GM18511 (cell line): ENCODE measurements around the gene P2RY8.
"Not testable (repeated sequence)": the region's sequence is repeated elsewhere in the genome, so short reads cannot be mapped to it uniquely, and the experiment has no call there.

Experiments
- ATAC-seq: cut with Tn5 transposase; IDR thresholded peaks from one replicate; pipeline ENCODE4 v1.9.1; 2021; ENCODE audit warnings: mild to moderate bottlenecking, moderate library complexity; ENCODE audit not compliant: unreplicated experiment

Gene P2RY8

GRCh38 chrX:1545776-1546408 lies 8.9 kb upstream of the P2RY8 start:
- ATAC-seq: no peak

GRCh38 chrX:1542994-1543725 lies 6.2 kb upstream of the P2RY8 start:
- ATAC-seq: no peak

GRCh38 chrX:1539146-1539545 lies 2.2 kb upstream of the P2RY8 start:
- ATAC-seq: not testable (repeated sequence)

- not testable (repeated sequence) for ATAC-seq
Measured at GRCh38 chrX:1537716-1538090, 718 bp upstream of the P2RY8 start.

GRCh38 chrX:1536712-1537030 lies 314 bp downstream of the P2RY8 start:
- peak; percentile 8 for ATAC-seq

- peak; percentile 36 for ATAC-seq
Measured at GRCh38 chrX:1535241-1536041, 1.5 kb downstream of the P2RY8 start.

- ATAC-seq: peak; percentile 28
Measured at GRCh38 chrX:1534301-1535168, 2.5 kb downstream of the P2RY8 start.

- no peak for ATAC-seq
Measured at GRCh38 chrX:1533058-1533457, 3.9 kb downstream of the P2RY8 start.

- ATAC-seq: no peak
Measured at GRCh38 chrX:1531096-1531890, 5.7 kb downstream of the P2RY8 start.

GRCh38 chrX:1529756-1530155 lies 7.2 kb downstream of the P2RY8 start:
- no peak for ATAC-seq

GRCh38 chrX:1529328-1529727 lies 7.7 kb downstream of the P2RY8 start:
- ATAC-seq: no peak

GRCh38 chrX:1528884-1529203 lies 8.1 kb downstream of the P2RY8 start:
- ATAC-seq: no peak

GRCh38 chrX:1528186-1528883 lies 8.7 kb downstream of the P2RY8 start:
- no peak for ATAC-seq

- no peak for ATAC-seq
Measured at GRCh38 chrX:1527457-1527856, 9.5 kb downstream of the P2RY8 start.

- ATAC-seq: no peak
Measured at GRCh38 chrX:1526565-1526964, 10.4 kb downstream of the P2RY8 start.

GRCh38 chrX:1525583-1526355 lies 11.2 kb downstream of the P2RY8 start:
- ATAC-seq: no peak

GRCh38 chrX:1524874-1525582 lies 12.0 kb downstream of the P2RY8 start:
- no peak for ATAC-seq

- not testable (repeated sequence) for ATAC-seq
Measured at GRCh38 chrX:1522905-1523304, 14.1 kb downstream of the P2RY8 start.
